Measurements from ENCODE around the gene ANXA8.
"Not testable (repeated sequence)": the region's sequence is repeated elsewhere in the genome, so short reads cannot be mapped to it uniquely, and the experiment has no call there.

GRCh38 chr10:47472072-47472471, 11.8 kb downstream of the ANXA8 start:
- not testable (repeated sequence) for TF ChIP-seq CTCF (IDR thresholded peaks at IDR 0.05; ENCODE audit: low read depth, low read length, missing input control); NR2F2 (IDR thresholded peaks at IDR 0.05)
